ENCODE results near the gene RBM43. TPM values are rescaled to one million over a fixed set of nuclear protein-coding genes. Genes with fewer than 3 reads are reported as not detected.

Gene RBM43
- total RNA-seq, 1 donor from 2014 or later = 2.8 TPM

DNA sequence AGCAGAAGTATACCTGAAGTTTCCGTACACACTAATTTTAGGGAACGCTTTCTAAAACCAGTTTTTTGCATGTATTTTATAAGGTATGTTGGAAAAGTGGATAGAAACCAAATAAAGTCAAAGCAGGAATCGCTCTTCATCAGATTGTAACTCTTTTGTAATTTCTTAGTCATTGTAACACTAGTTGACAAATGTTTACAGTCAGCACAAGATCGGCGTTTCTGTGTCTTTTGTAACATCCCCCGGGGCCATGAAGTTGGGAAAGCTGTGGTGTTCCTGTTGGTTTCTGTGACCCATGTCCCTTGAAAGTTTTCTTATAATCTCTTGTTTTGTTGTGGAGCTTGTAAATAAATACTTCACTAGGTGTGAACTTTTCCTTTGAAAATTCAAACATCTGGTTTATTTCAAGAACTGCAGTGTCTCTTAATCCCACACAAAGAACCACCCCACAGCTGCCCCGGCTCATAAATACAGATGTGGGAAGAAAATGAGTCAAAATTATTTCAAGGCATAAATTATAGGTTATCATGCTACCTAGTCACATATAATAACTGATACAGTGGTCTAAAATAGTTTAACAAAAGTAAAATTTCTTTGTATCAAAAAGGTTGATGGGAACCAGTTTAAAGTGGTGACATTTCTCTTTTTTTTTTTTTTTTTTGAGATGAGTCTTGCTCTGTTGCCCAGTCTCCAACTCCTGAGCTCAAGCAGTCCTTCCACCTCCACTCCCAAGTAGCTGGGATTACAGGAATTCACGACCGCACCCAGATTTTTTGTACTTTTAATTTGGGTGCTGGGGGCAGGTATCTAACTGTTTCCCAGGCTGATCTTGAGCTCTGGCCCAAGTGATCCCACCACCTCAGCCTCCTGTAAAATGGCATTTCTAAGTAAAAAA, 28.6 kb upstream of the RBM43 start:
- Mint-ChIP-seq H3K9me3 (no peaks in the 10 kb centered on the region), H3K27ac (peak overlapping the region; percentile 95), H3K27me3 (ENCODE audit: low read depth) (peaks cover 4% of the 10 kb centered on the region), H3K36me3 (ENCODE audit: low read depth) (peaks cover 27% of the 10 kb centered on the region), H3K4me3 (ENCODE audit: low read depth) (peak overlapping the region; percentile 88), H3K4me1 (ENCODE audit: low read depth) (peaks cover 35% of the 10 kb centered on the region)
- DNase-seq (ENCODE audit: low spot score) = no peak
- intact Hi-C loops (cut with micrococcal nuclease) = loop anchor here (1.0 to 10.0 kb wide), 5 partner anchors 29 to 539 kb away; partner anchors contain the start of genes ARL5A, RBM43 and RIF1

DNA sequence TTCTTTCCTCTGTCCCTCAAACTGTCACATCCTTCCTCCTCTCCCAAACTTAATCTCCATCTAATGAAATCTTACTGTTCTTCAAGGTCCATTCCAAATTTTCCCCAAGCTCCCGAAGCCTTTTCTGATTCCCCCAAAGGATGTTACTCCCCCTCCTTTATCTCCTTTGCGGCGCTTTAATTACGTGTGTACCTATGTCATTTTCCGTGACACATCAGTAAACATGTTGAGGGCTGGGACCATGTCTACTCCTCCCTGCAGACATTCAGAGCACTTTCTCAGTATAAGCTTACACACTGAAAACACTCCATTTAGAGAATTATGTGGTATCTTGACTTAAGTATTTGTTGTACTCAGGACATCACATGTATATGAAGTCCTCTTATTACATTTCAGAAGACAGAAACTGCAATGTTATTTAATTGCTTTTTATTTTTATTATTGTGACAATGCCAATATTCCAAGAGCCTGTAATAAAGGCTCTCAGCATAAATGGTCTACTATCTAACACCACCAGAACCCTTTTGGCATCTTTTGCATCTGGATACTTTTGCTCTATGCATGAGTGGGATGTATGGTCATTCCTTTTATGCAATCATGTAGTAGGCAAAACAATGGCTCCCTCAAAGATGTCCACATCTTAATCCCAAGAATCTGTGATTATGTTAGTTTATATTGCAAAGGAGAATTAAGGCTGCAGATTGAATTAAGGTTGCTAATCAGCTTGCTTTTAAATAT, 26.0 kb upstream of the RBM43 start:
- intact Hi-C loops (cut with micrococcal nuclease) = loop anchor here (2.0 to 10.0 kb wide), 4 partner anchors 121 to 541 kb away; partner anchors contain the start of genes ARL5A and RIF1
- DNase-seq (ENCODE audit: low spot score) = no peak
- Mint-ChIP-seq H3K27me3 (ENCODE audit: low read depth) (peaks cover 3% of the 10 kb centered on the region), H3K4me1 (ENCODE audit: low read depth) (peaks cover 38% of the 10 kb centered on the region), H3K27ac (peak overlapping the region; percentile 95), H3K4me3 (ENCODE audit: low read depth) (peak overlapping the region; percentile 91), H3K9me3 (no peaks in the 10 kb centered on the region), H3K36me3 (ENCODE audit: low read depth) (peaks cover 31% of the 10 kb centered on the region)

DNA sequence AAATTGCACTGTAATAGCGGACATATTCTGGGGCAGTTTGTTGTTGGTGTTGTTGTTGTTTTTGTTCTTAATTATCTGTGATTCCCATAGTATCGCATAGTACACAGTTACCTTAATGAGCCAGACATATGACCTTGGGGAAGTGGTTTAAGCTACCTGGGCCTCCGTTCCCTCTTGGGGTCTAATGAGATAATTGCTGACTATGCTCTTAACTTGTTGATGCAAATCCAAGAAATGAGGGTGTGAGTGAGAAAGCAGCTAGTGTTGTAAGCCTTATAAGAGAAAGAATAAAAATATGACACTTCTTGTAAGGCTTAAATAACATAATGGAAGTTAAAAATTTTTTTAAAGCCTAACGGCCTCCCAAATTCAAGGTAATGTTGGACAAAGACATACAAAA, 20.7 kb upstream of the RBM43 start:
- intact Hi-C loops (cut with micrococcal nuclease) = loop anchor here (10.0 kb wide), 1 partner anchor 332 kb away; no protein-coding TSS in a partner anchor
- peaks cover 20% of the 10 kb centered on the region for H3K4me1 Mint-ChIP-seq (ENCODE audit: low read depth)
- no peak for DNase-seq (ENCODE audit: low spot score)
- no peaks in the 10 kb centered on the region for H3K9me3 Mint-ChIP-seq
- H3K4me3 Mint-ChIP-seq (ENCODE audit: low read depth) = no peak overlapping the region
- H3K27me3 Mint-ChIP-seq (ENCODE audit: low read depth) = no peaks in the 10 kb centered on the region
- peaks cover 56% of the 10 kb centered on the region for H3K36me3 Mint-ChIP-seq (ENCODE audit: low read depth)
- no peak overlapping the region for H3K27ac Mint-ChIP-seq

GRCh38 chr2:151280271-151280670, 18.6 kb upstream of the RBM43 start:
- DNase-seq (ENCODE audit: low spot score) = no peak
- H3K36me3 Mint-ChIP-seq (ENCODE audit: low read depth) = peaks cover 56% of the 10 kb centered on the region
- no peaks in the 10 kb centered on the region for H3K27me3 Mint-ChIP-seq (ENCODE audit: low read depth)
- no peak overlapping the region for H3K4me3 Mint-ChIP-seq (ENCODE audit: low read depth)
- H3K4me1 Mint-ChIP-seq (ENCODE audit: low read depth) = peaks cover 4% of the 10 kb centered on the region
- intact Hi-C loops (cut with micrococcal nuclease) = loop anchor here (10.0 kb wide), 1 partner anchor 335 kb away; no protein-coding TSS in a partner anchor
- H3K27ac Mint-ChIP-seq = no peak overlapping the region
- H3K9me3 Mint-ChIP-seq = no peaks in the 10 kb centered on the region

GRCh38 chr2:151278487-151278886, 16.8 kb upstream of the RBM43 start:
- H3K4me1 Mint-ChIP-seq (ENCODE audit: low read depth) = no peaks in the 10 kb centered on the region
- DNase-seq (ENCODE audit: low spot score) = no peak
- H3K9me3 Mint-ChIP-seq = no peaks in the 10 kb centered on the region
- H3K27ac Mint-ChIP-seq = no peak overlapping the region
- no peaks in the 10 kb centered on the region for H3K27me3 Mint-ChIP-seq (ENCODE audit: low read depth)
- intact Hi-C loops (cut with micrococcal nuclease) = no loop called here
- peaks cover 65% of the 10 kb centered on the region for H3K36me3 Mint-ChIP-seq (ENCODE audit: low read depth)
- H3K4me3 Mint-ChIP-seq (ENCODE audit: low read depth) = no peak overlapping the region

DNA sequence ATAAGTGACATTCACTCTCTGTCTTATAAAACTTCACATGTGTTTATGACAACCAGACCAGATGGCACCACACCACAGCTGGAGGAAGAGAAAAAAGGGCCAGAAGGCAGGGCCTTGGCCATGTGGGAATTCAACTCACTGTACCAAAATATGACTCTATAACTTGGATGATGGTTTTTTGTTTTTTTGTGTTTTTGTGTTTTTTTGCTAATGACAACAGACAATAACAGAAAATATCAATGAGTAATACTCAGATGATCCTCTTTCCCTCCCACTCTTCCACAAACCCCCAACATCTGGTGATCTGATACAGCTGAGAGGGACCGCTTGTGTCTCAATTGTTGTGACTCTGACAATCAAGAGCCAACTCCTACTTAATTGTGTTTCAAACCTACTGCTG, 15.4 kb upstream of the RBM43 start:
- Mint-ChIP-seq H3K27me3 (ENCODE audit: low read depth) (no peaks in the 10 kb centered on the region), H3K27ac (no peak overlapping the region), H3K9me3 (no peaks in the 10 kb centered on the region), H3K4me1 (ENCODE audit: low read depth) (peaks cover 6% of the 10 kb centered on the region), H3K4me3 (ENCODE audit: low read depth) (no peak overlapping the region), H3K36me3 (ENCODE audit: low read depth) (peaks cover 69% of the 10 kb centered on the region)
- no peak for DNase-seq (ENCODE audit: low spot score)
- intact Hi-C loops (cut with micrococcal nuclease) = no loop called here

- H3K27ac Mint-ChIP-seq = no peak overlapping the region
- H3K4me3 Mint-ChIP-seq (ENCODE audit: low read depth) = no peak overlapping the region
- DNase-seq (ENCODE audit: low spot score) = no peak
- intact Hi-C loops (cut with micrococcal nuclease) = no loop called here
- peaks cover 67% of the 10 kb centered on the region for H3K36me3 Mint-ChIP-seq (ENCODE audit: low read depth)
- H3K27me3 Mint-ChIP-seq (ENCODE audit: low read depth) = no peaks in the 10 kb centered on the region
- peaks cover 6% of the 10 kb centered on the region for H3K4me1 Mint-ChIP-seq (ENCODE audit: low read depth)
- no peaks in the 10 kb centered on the region for H3K9me3 Mint-ChIP-seq
Observed at GRCh38 chr2:151275291-151275690, 13.6 kb upstream of the RBM43 start.

DNA sequence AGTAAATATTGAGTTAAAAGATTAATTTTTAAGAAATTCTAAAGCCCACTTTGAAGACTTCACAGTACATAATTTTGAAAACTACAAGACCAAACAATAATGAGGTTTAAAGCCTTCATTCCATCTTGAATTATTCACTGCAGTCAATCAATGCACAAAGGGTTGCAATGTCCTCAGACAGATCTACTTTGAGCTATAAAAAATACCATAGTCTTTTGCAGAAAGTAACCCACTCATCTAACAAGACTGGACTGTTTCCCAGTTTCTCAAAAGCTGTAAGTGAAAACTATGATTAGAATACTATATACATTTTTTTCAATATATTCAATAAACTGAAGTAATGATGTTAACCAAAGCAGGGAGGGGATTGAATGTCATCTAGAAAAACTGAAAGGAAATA, 10.2 kb upstream of the RBM43 start:
- Mint-ChIP-seq H3K27ac (no peak overlapping the region), H3K9me3 (no peaks in the 10 kb centered on the region), H3K4me3 (ENCODE audit: low read depth) (no peak overlapping the region), H3K36me3 (ENCODE audit: low read depth) (peaks cover 64% of the 10 kb centered on the region), H3K27me3 (ENCODE audit: low read depth) (no peaks in the 10 kb centered on the region), H3K4me1 (ENCODE audit: low read depth) (peaks cover 6% of the 10 kb centered on the region)
- intact Hi-C loops (cut with micrococcal nuclease) = no loop called here
- DNase-seq (ENCODE audit: low spot score) = no peak

- no peak overlapping the region for H3K4me3 Mint-ChIP-seq (ENCODE audit: low read depth)
Observed at GRCh38 chr2:151269798-151270568, 8.3 kb upstream of the RBM43 start.

GRCh38 chr2:151268085-151268484, 6.4 kb upstream of the RBM43 start:
- peaks cover 6% of the 10 kb centered on the region for H3K4me1 Mint-ChIP-seq (ENCODE audit: low read depth)
- DNase-seq (ENCODE audit: low spot score) = no peak
- no peaks in the 10 kb centered on the region for H3K27me3 Mint-ChIP-seq (ENCODE audit: low read depth)

More at GRCh38 chr2:151269798-151270568, 8.3 kb upstream of the RBM43 start:
- no peak for DNase-seq (ENCODE audit: low spot score)
- intact Hi-C loops (cut with micrococcal nuclease) = no loop called here
- H3K36me3 Mint-ChIP-seq (ENCODE audit: low read depth) = peaks cover 50% of the 10 kb centered on the region
- H3K27me3 Mint-ChIP-seq (ENCODE audit: low read depth) = no peaks in the 10 kb centered on the region
- H3K27ac Mint-ChIP-seq = no peak overlapping the region
- H3K4me1 Mint-ChIP-seq (ENCODE audit: low read depth) = peaks cover 6% of the 10 kb centered on the region
- H3K9me3 Mint-ChIP-seq = no peaks in the 10 kb centered on the region

DNA sequence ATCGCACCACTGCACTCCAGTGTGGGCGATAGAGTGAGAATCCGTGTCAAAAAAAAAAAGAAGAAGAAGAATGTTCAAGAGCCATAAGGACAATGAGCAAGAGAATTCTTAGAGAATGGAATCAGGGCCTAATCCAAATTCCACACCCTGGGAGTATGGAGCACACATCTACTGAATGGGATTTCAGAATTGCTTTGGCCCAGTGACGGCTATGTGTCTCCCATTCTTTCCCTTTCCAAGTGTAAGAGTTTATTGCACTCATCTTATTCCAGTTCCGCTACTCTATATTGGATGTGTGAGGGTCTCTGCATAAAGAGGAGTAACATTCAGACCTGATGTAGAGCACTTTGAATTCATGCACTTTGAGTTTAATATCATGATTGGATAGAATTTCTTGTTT, 5.9 kb upstream of the RBM43 start:
- DNase-seq (ENCODE audit: low spot score) = no peak
- Mint-ChIP-seq H3K4me1 (ENCODE audit: low read depth) (peaks cover 5% of the 10 kb centered on the region), H3K4me3 (ENCODE audit: low read depth) (no peak overlapping the region), H3K27me3 (ENCODE audit: low read depth) (no peaks in the 10 kb centered on the region), H3K36me3 (ENCODE audit: low read depth) (peaks cover 35% of the 10 kb centered on the region), H3K27ac (no peak overlapping the region), H3K9me3 (no peaks in the 10 kb centered on the region)
- intact Hi-C loops (cut with micrococcal nuclease) = no loop called here

More at GRCh38 chr2:151268085-151268484, 6.4 kb upstream of the RBM43 start:
- H3K9me3 Mint-ChIP-seq = no peaks in the 10 kb centered on the region
- H3K36me3 Mint-ChIP-seq (ENCODE audit: low read depth) = peaks cover 39% of the 10 kb centered on the region
- H3K27ac Mint-ChIP-seq = no peak overlapping the region
- intact Hi-C loops (cut with micrococcal nuclease) = no loop called here
- H3K4me3 Mint-ChIP-seq (ENCODE audit: low read depth) = no peak overlapping the region

DNA sequence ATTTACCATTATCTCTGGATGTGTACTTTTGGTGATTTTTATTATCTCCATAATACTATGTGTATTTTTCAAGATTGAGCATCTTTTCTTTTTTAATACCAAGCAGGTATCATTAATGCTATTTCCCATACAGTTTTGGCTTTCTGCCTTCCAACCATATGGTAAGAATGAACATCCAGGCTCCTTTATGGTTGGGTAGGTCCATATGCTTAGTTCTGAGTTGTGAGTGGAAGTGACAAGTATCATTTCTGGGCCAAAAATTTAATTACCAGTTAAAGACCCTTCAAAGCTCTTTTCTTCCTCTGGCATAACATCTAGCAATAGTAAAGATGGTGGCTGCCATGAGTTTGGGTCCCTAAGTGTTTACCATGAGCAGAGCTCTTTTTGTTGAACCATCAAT, 4.3 kb upstream of the RBM43 start:
- H3K27me3 Mint-ChIP-seq (ENCODE audit: low read depth) = no peaks in the 10 kb centered on the region
- peaks cover 24% of the 10 kb centered on the region for H3K36me3 Mint-ChIP-seq (ENCODE audit: low read depth)
- H3K9me3 Mint-ChIP-seq = no peaks in the 10 kb centered on the region
- H3K27ac Mint-ChIP-seq = no peak overlapping the region
- no peak overlapping the region for H3K4me3 Mint-ChIP-seq (ENCODE audit: low read depth)
- peaks cover 11% of the 10 kb centered on the region for H3K4me1 Mint-ChIP-seq (ENCODE audit: low read depth)
- intact Hi-C loops (cut with micrococcal nuclease) = no loop called here
- DNase-seq (ENCODE audit: low spot score) = no peak

Data from activated T-helper 2 cell treated with anti-CD3 and anti-CD28 coated beads, Interferon-gamma antibody, Interleukin-2, Interleukin-4, amounts not matched to agents 10 μg/mL and 5 μg/mL and 100 μg/mL, durations not matched to agents 14 hours and 24 hours and 36 hours (primary cell).